Measurements from ENCODE around the gene TNMD. TPM values are rescaled to one million over a fixed set of nuclear protein-coding genes. Genes with fewer than 3 reads are reported as not detected.

Gene TNMD
- total and polyA plus RNA-seq, 4 donors: not detected

GRCh38 chrX:100643956-100644860 is 59.5 kb downstream of the TNMD start, which contains the start of gene SRPX2:
Gene SRPX2 (plus strand): TSS chrX:100644199. CDS start chrX:100646323, 2,124 bp downstream.
- Histone ChIP-seq H3K4me3 (no peak within 1 kb of the TSS), H3K9me3 (ENCODE audit: control insufficient read depth in 4 of 4, insufficient read depth in 3 of 4, low read length in 3 of 4) (no peaks in the 10 kb centered on the region), H3K36me3 (ENCODE audit: control insufficient read depth in 4 of 4, insufficient read depth in 4 of 4, low read length in 4 of 4) (no peaks in the 10 kb centered on the region), H3K9ac (ENCODE audit: insufficient read depth in 1 of 2, low read length in 2 of 2) (peak within 1 kb of the TSS; percentile 38 to 40), H3K27me3 (ENCODE audit: control insufficient read depth in 3 of 3, insufficient read depth in 3 of 3, low read length in 2 of 3) (peaks cover 0 to 14% (median 12%) of the 10 kb centered on the region in 3 donors), H3K27ac (ENCODE audit: low read depth in 1 of 2, low read length in 1 of 2) (peak within 1 kb of the TSS; percentile 21 to 34), H3K4me1 (ENCODE audit: control insufficient read depth in 5 of 5, insufficient read depth in 5 of 5, low read length in 5 of 5) (peaks cover 0 to 40% (median 13%) of the 10 kb centered on the region in 5 donors)
- DNase-seq (peak; percentile 39 to 71 (median 62)), ATAC-seq (ENCODE audit: insufficient read depth, low FRiP score) (peak; percentile 53)
- WGBS, 2 donors: 46 to 64% methylated on average over 9 to 11 of the region's 11 CpGs
- TF ChIP-seq, protein P1, sequence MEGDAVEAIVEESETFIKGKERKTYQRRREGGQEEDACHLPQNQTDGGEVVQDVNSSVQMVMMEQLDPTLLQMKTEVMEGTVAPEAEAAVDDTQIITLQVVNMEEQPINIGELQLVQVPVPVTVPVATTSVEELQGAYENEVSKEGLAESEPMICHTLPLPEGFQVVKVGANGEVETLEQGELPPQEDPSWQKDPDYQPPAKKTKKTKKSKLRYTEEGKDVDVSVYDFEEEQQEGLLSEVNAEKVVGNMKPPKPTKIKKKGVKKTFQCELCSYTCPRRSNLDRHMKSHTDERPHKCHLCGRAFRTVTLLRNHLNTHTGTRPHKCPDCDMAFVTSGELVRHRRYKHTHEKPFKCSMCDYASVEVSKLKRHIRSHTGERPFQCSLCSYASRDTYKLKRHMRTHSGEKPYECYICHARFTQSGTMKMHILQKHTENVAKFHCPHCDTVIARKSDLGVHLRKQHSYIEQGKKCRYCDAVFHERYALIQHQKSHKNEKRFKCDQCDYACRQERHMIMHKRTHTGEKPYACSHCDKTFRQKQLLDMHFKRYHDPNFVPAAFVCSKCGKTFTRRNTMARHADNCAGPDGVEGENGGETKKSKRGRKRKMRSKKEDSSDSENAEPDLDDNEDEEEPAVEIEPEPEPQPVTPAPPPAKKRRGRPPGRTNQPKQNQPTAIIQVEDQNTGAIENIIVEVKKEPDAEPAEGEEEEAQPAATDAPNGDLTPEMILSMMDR (IDR thresholded peaks at IDR 0.05; ENCODE audit: control extremely low read depth, extremely low read depth): no peak

DNA sequence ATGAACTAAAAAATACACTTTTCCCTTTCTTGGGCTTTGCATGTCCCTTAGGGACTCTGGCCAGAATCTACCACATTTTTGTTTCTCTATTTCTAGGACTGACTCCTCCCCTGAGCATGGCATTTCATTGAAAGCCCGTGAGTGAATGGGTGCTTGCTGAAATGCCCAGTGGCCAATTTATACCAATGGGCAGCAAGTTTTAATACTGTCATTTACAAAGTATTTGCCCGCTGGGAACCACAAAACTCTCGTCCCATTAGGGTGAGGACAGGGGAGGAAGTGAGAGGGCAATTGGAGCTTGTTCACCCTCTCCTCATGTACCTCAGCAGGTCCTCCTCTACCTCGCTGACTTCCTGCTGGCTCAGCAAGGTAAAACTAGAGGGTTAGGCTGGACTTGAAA is 60.4 kb downstream of the TNMD start:
- H3K9me3 ChIP-seq (ENCODE audit: control insufficient read depth in 4 of 4, insufficient read depth in 3 of 4, low read length in 3 of 4): no peaks in the 10 kb centered on the region
- H3K4me3 ChIP-seq: no peak overlapping the region
- TF ChIP-seq, protein P1 (IDR thresholded peaks at IDR 0.05; ENCODE audit: control extremely low read depth, extremely low read depth): no peak
- 57 to 85% methylated on average over 4 of the region's 4 CpGs for WGBS, 2 donors
- peak overlapping the region in 1 of 2 donors; percentile 40 for H3K9ac ChIP-seq (ENCODE audit: insufficient read depth in 1 of 2, low read length in 2 of 2)
- DNase-seq: peak in 1 of 3 donors; percentile 28
- H3K27ac ChIP-seq (ENCODE audit: low read depth in 1 of 2, low read length in 1 of 2): peak overlapping the region in 1 of 2 donors; percentile 24
- H3K4me1 ChIP-seq (ENCODE audit: control insufficient read depth in 5 of 5, insufficient read depth in 5 of 5, low read length in 5 of 5): peaks cover 0 to 48% (median 13%) of the 10 kb centered on the region in 5 donors
- H3K27me3 ChIP-seq (ENCODE audit: control insufficient read depth in 3 of 3, insufficient read depth in 3 of 3, low read length in 2 of 3): peaks cover 0 to 13% (median 12%) of the 10 kb centered on the region in 3 donors
- ATAC-seq (ENCODE audit: insufficient read depth, low FRiP score): no peak
- H3K36me3 ChIP-seq (ENCODE audit: control insufficient read depth in 4 of 4, insufficient read depth in 4 of 4, low read length in 4 of 4): no peaks in the 10 kb centered on the region

DNA sequence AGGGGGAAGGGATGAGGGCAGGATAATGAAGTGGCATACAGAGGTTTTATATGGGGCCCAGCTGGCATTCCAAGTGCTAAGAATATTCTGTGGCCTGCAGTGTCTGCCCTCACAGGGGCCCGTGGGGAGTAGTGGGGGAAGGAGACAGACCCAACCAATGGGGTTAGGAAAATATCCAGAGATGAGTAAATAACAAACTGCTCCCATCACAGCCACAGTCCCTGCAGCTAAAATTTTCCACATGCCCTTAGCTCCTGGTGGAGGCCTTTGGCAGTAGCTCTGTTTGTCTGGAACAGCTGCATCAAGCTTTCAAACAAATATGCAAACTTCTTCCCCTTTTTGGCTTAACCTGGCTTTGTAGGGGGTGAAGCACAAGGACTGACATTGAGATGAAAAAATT is 62.4 kb downstream of the TNMD start:
- peak overlapping the region in 1 of 2 donors; percentile 15 for H3K27ac ChIP-seq (ENCODE audit: low read depth in 1 of 2, low read length in 1 of 2)
- no peak for ATAC-seq (ENCODE audit: insufficient read depth, low FRiP score)
- TF ChIP-seq, protein P1 (IDR thresholded peaks at IDR 0.05; ENCODE audit: control extremely low read depth, extremely low read depth): no peak
- H3K27me3 ChIP-seq (ENCODE audit: control insufficient read depth in 3 of 3, insufficient read depth in 3 of 3, low read length in 2 of 3): peaks cover 0 to 13% (median 4%) of the 10 kb centered on the region in 3 donors
- H3K9ac ChIP-seq (ENCODE audit: insufficient read depth in 1 of 2, low read length in 2 of 2): no peak overlapping the region
- peak; percentile 84 to 90 (median 88) for DNase-seq
- WGBS, 2 donors: 13 to 45% methylated on average over 1 of the region's 1 CpG
- H3K4me1 ChIP-seq (ENCODE audit: control insufficient read depth in 5 of 5, insufficient read depth in 5 of 5, low read length in 5 of 5): peaks cover 0 to 49% (median 8%) of the 10 kb centered on the region in 5 donors
- H3K36me3 ChIP-seq (ENCODE audit: control insufficient read depth in 4 of 4, insufficient read depth in 4 of 4, low read length in 4 of 4): no peaks in the 10 kb centered on the region
- no peak overlapping the region for H3K4me3 ChIP-seq
- no peaks in the 10 kb centered on the region for H3K9me3 ChIP-seq (ENCODE audit: control insufficient read depth in 4 of 4, insufficient read depth in 3 of 4, low read length in 3 of 4)

All from lung (tissue), 12 donors.